GM21447 (cell line): ENCODE data around the gene PKNOX2.

ENCODE experiments used
- ATAC-seq: cut with Tn5 transposase; IDR thresholded peaks from one replicate; pipeline ENCODE4 v1.9.1; 2021; ENCODE audit not compliant: unreplicated experiment

PKNOX2 gene

GRCh38 chr11:125429807-125430678, 265.5 kb downstream of the PKNOX2 start:
- no peak for ATAC-seq

DNA sequence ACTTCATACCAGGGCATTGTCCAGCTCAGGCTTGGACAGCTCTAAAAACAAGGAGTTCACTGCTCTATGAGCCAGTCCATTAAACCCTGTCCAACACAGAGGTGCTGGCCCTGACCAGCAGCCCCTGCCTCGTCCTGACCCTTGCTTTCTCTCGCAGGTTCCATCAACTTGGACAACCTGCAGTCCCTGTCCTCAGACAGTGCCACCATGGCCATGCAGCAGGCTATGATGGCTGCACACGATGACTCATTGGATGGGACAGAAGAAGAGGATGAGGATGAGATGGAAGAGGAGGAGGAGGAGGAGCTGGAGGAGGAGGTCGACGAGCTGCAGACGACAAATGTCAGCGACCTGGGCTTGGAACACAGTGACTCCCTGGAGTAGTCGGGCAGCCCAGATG, 266.5 kb downstream of the PKNOX2 start:
- no peak for ATAC-seq

DNA sequence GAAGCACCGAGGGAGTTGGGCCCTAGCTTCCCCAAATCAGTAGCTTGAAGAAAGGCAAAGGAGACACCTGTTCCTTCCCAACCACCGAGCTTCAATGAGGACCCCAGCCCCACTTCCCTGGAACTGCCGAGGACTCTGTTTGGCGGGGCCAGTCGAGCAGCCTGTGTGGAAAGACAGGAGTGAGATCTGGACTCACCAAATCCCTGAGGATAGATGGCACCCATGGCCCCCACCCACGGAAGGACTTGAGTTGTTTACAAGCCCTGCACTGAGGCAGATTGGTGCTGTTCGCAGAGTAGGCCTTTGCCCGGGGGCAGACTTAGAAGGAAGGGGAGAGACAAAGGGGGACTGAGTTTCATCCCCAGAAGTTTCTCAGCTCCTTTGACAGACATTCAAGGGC, 266.9 kb downstream of the PKNOX2 start:
- ATAC-seq = no peak

GRCh38 chr11:125433454-125434121, 269.0 kb downstream of the PKNOX2 start:
- ATAC-seq = no peak

DNA sequence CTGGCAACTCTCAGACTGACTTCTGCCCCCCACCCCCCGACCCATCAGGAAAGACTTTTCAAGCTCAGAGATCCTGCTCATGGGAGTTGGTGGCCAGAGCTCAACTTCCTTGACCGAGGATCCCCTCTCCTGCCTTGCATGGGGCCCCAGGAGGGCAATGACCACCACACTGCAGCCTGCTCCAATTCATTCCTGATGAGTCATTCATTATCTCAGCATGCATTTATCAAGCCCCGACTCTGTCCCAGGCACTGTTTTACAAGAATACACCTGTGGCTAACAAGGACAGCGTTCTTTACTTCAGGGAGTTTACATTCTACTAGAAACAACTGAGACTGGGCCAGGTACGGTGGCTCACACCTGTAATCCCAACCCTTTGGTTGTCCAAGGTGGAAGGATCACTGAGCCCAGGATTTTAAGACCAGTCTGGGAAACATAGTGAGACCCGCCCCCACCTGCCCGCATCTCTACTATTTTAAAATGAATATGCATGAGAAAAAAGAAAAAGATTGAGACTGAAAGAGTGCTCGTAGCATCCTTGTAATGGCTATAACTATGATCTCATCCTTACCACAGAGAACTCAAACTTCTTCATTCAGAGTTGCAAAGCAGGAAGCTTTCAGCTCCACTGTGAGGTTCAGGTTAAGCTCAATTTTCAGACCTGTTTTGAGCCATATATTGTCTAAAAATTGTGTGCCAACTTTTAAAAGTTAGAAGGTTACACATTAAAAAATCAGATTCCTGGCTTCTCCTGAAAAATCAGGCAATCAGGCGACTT, 271.1 kb downstream of the PKNOX2 start:
- ATAC-seq = no peak

GRCh38 chr11:125441648-125442410, 277.3 kb downstream of the PKNOX2 start:
- ATAC-seq = no peak

DNA sequence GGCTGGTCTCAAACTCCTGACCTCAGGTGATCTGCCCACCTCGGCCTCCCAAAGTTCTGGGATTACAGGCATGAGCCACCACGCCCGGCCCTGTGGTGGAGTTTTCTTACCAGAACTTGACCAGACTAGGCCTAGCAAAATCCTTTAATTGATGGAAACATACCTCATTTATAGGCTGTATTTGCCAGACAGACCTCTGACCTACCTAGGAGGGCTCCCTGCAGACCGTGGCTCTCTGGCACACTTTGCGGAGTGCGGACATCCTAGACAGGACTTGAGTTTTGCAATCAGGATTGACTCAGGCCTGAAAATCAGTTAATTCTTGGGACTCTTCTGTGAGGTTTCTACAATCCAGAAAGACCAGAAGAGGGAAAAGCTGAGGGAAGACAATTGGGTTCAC, 278.4 kb downstream of the PKNOX2 start:
- no peak for ATAC-seq

GRCh38 chr11:125443767-125444311, 279.3 kb downstream of the PKNOX2 start:
- ATAC-seq = no peak

- no peak for ATAC-seq
Observed at GRCh38 chr11:125445731-125446130, 281.2 kb downstream of the PKNOX2 start.

DNA sequence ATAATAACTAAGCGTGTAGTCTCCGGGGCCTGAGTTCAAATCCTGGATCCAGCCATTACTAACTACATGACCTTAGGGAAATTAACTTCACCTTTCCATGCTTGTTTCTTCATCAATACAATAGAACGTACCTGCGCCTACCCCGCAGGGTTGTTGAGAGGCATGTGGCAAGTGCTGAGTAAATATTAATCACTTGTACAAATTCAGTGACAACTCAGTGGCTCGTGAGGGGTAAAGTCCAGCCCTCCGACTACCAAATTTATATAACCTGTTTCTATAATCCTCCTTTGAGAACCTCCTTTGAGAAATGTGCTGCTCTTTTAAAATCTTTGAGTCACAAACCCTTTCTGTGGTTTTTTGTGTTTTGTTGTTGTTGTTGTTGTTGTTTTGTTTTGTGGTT, 281.7 kb downstream of the PKNOX2 start:
- ATAC-seq = no peak

GRCh38 chr11:125447721-125448120, 283.2 kb downstream of the PKNOX2 start:
- no peak for ATAC-seq

DNA sequence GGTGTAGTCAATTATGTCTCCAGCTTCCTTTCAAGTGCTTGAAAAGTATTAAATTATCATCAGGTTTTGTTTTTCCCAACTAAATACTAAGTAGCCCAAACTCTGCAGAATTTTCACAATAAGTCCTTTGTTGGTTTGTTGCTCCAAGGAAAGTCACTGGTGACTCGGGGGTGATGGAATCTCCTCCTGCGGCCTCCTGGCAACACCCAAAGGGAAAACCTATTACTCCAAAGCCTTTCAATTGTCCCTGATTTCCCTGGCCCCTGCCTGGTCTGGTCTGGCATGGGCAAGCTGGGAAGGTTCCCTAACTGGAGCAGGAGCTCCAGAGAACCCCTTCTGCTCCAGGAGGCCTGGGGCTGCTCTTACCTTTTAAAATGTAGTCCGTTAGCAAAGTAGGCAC, 283.6 kb downstream of the PKNOX2 start:
- no peak for ATAC-seq

GRCh38 chr11:125449565-125449964, 285.0 kb downstream of the PKNOX2 start:
- ATAC-seq = no peak

- no peak for ATAC-seq
Observed at GRCh38 chr11:125451400-125452124, 287.0 kb downstream of the PKNOX2 start.

- no peak for ATAC-seq
Observed at GRCh38 chr11:125452125-125452470, 287.5 kb downstream of the PKNOX2 start.

DNA sequence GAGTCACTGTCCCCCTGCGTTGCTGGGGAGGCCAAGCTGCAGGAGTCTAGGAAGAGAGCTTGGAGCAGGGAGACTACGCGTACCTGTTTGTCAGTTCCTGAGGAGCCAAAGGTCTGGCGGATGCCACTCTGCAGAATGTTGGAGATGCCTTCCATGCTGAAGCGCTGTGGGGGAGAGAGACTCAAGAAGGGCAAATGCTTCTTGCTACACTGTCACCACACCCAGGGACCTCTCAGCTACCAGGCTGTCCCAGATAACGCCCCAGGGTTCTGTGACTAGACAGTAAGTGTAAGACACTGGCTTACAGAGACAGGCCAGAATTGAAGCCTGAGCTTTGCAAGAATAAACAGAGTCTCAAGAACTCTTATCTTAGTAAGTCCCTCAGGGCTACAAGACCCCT, 289.5 kb downstream of the PKNOX2 start:
- no peak for ATAC-seq

GRCh38 chr11:125455851-125456250, 291.3 kb downstream of the PKNOX2 start:
- ATAC-seq = no peak

- no peak for ATAC-seq
Observed at GRCh38 chr11:125457814-125458343, 293.3 kb downstream of the PKNOX2 start.

- no peak for ATAC-seq
Observed at GRCh38 chr11:125460275-125460674, 295.7 kb downstream of the PKNOX2 start.
